Mucosa of gallbladder (tissue), 1 donor: ENCODE results near the gene AMFR. TPM values are rescaled to one million over a fixed set of nuclear protein-coding genes. Genes with fewer than 3 reads are reported as not detected.

Source experiments
- DNase-seq: peaks from one replicate; pipeline ENCODE4 v3.0.0-alpha.2; 2020; ENCODE audit warnings: low spot score
- total RNA-seq: library from RNA; stranded (reverse); gene quantifications from one replicate; pipeline ENCODE4 v1.2.1, GENCODE V29; 2021
- donor health status: DM: no; HTN: no; CAD: no.

AMFR gene
- total RNA-seq, 1 donor from 2014 or later = 121 TPM

GRCh38 chr16:56362706-56363105 lies 62.6 kb downstream of the AMFR start:
- no peak for DNase-seq

- no peak for DNase-seq
Measured at GRCh38 chr16:56362057-56362655, 63.2 kb downstream of the AMFR start.

GRCh38 chr16:56360117-56361008 lies 65.0 kb downstream of the AMFR start:
- DNase-seq = no peak

GRCh38 chr16:56357765-56358322 lies 67.5 kb downstream of the AMFR start:
- DNase-seq = no peak

GRCh38 chr16:56357241-56357764 lies 68.0 kb downstream of the AMFR start:
- no peak for DNase-seq

- peak; percentile 76 for DNase-seq
Measured at GRCh38 chr16:56356276-56357240, 68.8 kb downstream of the AMFR start.

- DNase-seq = no peak
Measured at GRCh38 chr16:56355786-56356275, 69.5 kb downstream of the AMFR start.

GRCh38 chr16:56355221-56355620 lies 70.1 kb downstream of the AMFR start:
- no peak for DNase-seq

GRCh38 chr16:56354746-56355145 lies 70.6 kb downstream of the AMFR start:
- DNase-seq = no peak

- DNase-seq = no peak
Measured at GRCh38 chr16:56354016-56354415, 71.3 kb downstream of the AMFR start.

- DNase-seq = no peak
Measured at GRCh38 chr16:56353054-56353921, 72.1 kb downstream of the AMFR start.

- no peak for DNase-seq
Measured at GRCh38 chr16:56352351-56353053, 72.8 kb downstream of the AMFR start.

GRCh38 chr16:56351481-56351880 lies 73.9 kb downstream of the AMFR start:
- DNase-seq = no peak

GRCh38 chr16:56350491-56351405 lies 74.6 kb downstream of the AMFR start:
- no peak for DNase-seq

- no peak for DNase-seq
Measured at GRCh38 chr16:56349711-56350161, 75.6 kb downstream of the AMFR start.

- DNase-seq = no peak
Measured at GRCh38 chr16:56349086-56349415, 76.3 kb downstream of the AMFR start.

GRCh38 chr16:56348168-56349085 lies 76.9 kb downstream of the AMFR start:
- DNase-seq = no peak

GRCh38 chr16:56347670-56348069 lies 77.7 kb downstream of the AMFR start:
- DNase-seq = no peak
